Endothelial cell of umbilical vein (primary cell): ENCODE measurements around the gene OR52I2. TPM values are rescaled to one million over a fixed set of nuclear protein-coding genes. Genes with fewer than 3 reads are reported as not detected.

Experiments used
- BruUV-seq: library from RNA; stranded (reverse); fragments of 400-500 nt; replicated peaks from 2 replicates; lab custom pipeline; 2021; lab: Mats Ljungman, UMichigan
- CTCF ChIA-PET: fragments of 300-600, 350-600 bp; sonication (Branson Sonifier 250); formaldehyde crosslinking; loops from one replicate; lab custom pipeline; 2021; ENCODE audit warnings: antibody characterized with exemption, inconsistent platforms; lab: Charles Lee
- POLR2A ChIA-PET: fragments of 300-600, 350-600 bp; sonication (Branson Sonifier 250); formaldehyde crosslinking; loops from one replicate; lab custom pipeline; 2021; ENCODE audit warnings: antibody characterized with exemption, inconsistent platforms; lab: Charles Lee
- DNase-seq: peaks from one replicate; pipeline ENCODE4 v3.0.0-alpha.2; 2011; ENCODE audit warnings: low read depth, low spot score
- FAIRE-seq: peaks from 2 replicates; lab custom pipeline; 2011; peaks lifted over from hg19 to GRCh38; lab: Jason Lieb, UNC
- H2AFZ ChIP-seq: 2 replicates; pipeline ENCODE4 v1.6.0; 2012; ENCODE audit warnings: low read depth, low read length, control low read depth, inconsistent platforms
- H3K27ac ChIP-seq: 2 replicates; pipeline ENCODE4 v1.5.1; 2011; ENCODE audit warnings: low read depth, mild to moderate bottlenecking, control low read depth, low read length, moderate library complexity; ENCODE audit not compliant: insufficient read depth
- H3K27me3 ChIP-seq, 2 experiments: 2 replicates each; pipeline versions ENCODE4 v1.6.0 to v1.6.1; 2011; ENCODE audit warnings: low read length in 2 of 2, mixed read lengths in 1 of 2; ENCODE audit not compliant: control insufficient read depth in 2 of 2, insufficient read depth in 2 of 2
- H3K36me3 ChIP-seq, 2 experiments: 2 replicates in 1 of 2; 3 replicates in 1 of 2; pipeline ENCODE4 v1.5.1; 2011; ENCODE audit warnings: low read length in 2 of 2, mild to moderate bottlenecking in 1 of 2, moderate library complexity in 1 of 2; ENCODE audit not compliant: control insufficient read depth in 2 of 2, insufficient read depth in 2 of 2; ENCODE audit errors: extremely low read depth in 1 of 2
- H3K4me1 ChIP-seq: 3 replicates; pipeline ENCODE4 v1.5.1; 2011; ENCODE audit warnings: mild to moderate bottlenecking, low read length; ENCODE audit not compliant: control insufficient read depth, insufficient read depth; ENCODE audit errors: extremely low read depth
- H3K4me2 ChIP-seq: 2 replicates; pipeline ENCODE4 v1.6.1; 2011; ENCODE audit warnings: low read length, control low read depth, mixed read lengths; ENCODE audit not compliant: insufficient read depth
- H3K4me3 ChIP-seq, 3 experiments: fragments of 200-600 bp in 1 of 3; sonication (generic), shearing (Covaris generic) in 1 of 3; replicated peaks in 1 of 3; 2 replicates each; pipeline ENCODE4 v1.5.1; 2011 to 2016; ENCODE audit warnings: control low read depth in 3 of 3, low read length in 3 of 3, mild to moderate bottlenecking in 2 of 3, inconsistent platforms in 1 of 3, low read depth in 1 of 3, moderate library complexity in 1 of 3; ENCODE audit not compliant: insufficient read depth in 1 of 3
- H3K79me2 ChIP-seq: 2 replicates; pipeline ENCODE4 v1.6.0; 2012; ENCODE audit warnings: low read length, inconsistent platforms; ENCODE audit not compliant: control insufficient read depth, insufficient read depth
- H3K9ac ChIP-seq: replicated peaks from 2 replicates; pipeline ENCODE3; 2011; ENCODE audit warnings: low read length, control low read depth; ENCODE audit not compliant: insufficient read depth; ENCODE audit errors: extremely low read depth
- H3K9me1 ChIP-seq: replicated peaks from 3 replicates; pipeline ENCODE4 v1.6.0; 2011; ENCODE audit warnings: mild to moderate bottlenecking, low read length; ENCODE audit not compliant: control insufficient read depth, insufficient read depth; ENCODE audit errors: extremely low read depth
- H3K9me3 ChIP-seq: replicated peaks from 2 replicates; pipeline ENCODE4 v1.5.1; 2012; ENCODE audit warnings: low read length, inconsistent platforms; ENCODE audit not compliant: control insufficient read depth, insufficient read depth
- H4K20me1 ChIP-seq: replicated peaks from 2 replicates; pipeline ENCODE3; 2011; ENCODE audit warnings: mild to moderate bottlenecking, low read length; ENCODE audit not compliant: control insufficient read depth, insufficient read depth; ENCODE audit errors: extremely low read depth
- EZH2 ChIP-seq: IDR thresholded peaks from 2 replicates; pipeline ENCODE4 v1.6.1; 2012; ENCODE audit warnings: borderline replicate concordance, low read depth, mild to moderate bottlenecking, moderate library complexity, low read length, inconsistent platforms; ENCODE audit not compliant: severe bottlenecking
- FOS ChIP-seq: IDR thresholded peaks from 2 replicates; pipeline ENCODE4 v1.6.1; 2011; ENCODE audit warnings: mild to moderate bottlenecking, low read length, moderate library complexity, borderline replicate concordance; ENCODE audit not compliant: insufficient read depth
- GATA2 ChIP-seq: IDR thresholded peaks from 2 replicates; pipeline ENCODE4 v1.7.0; 2011; ENCODE audit warnings: low read depth, mild to moderate bottlenecking, moderate library complexity, mixed read lengths, low read length; ENCODE audit not compliant: insufficient read length, insufficient read depth
- JUN ChIP-seq: IDR thresholded peaks from 2 replicates; pipeline ENCODE4 v1.6.1; 2011; ENCODE audit warnings: borderline replicate concordance, low read depth; ENCODE audit not compliant: insufficient read length, insufficient read depth
- MAX ChIP-seq: IDR thresholded peaks from 2 replicates; pipeline ENCODE4 v1.6.1; 2011; ENCODE audit not compliant: insufficient read depth, insufficient read length
- MYC ChIP-seq: IDR thresholded peaks from one replicate; pipeline ENCODE4 v1.6.1; 2011; ENCODE audit warnings: mild to moderate bottlenecking, low read depth, low read length
- POLR2A ChIP-seq: IDR thresholded peaks from 2 replicates; pipeline ENCODE4 v1.6.1; 2012; ENCODE audit warnings: low read depth, mild to moderate bottlenecking, control low read depth, low read length
- POLR2AphosphoS5 ChIP-seq: IDR thresholded peaks from 2 replicates; pipeline ENCODE4 v1.6.1; 2012; ENCODE audit warnings: low read depth, mild to moderate bottlenecking, control low read depth, low read length, moderate library complexity; ENCODE audit not compliant: insufficient read depth
- dilution Hi-C: fragments of 300-500 bp; cut with MboI; formaldehyde crosslinking; loops from one replicate; pipeline ENCODE4 v1.15.0; 2019; ENCODE audit warnings: low sequenced_read_pairs; ENCODE audit not compliant: extremely low pct_ligation_motif_present
- intact Hi-C: fragments of 100-400 bp; cut with micrococcal nuclease; formaldehyde crosslinking; loops from one replicate; pipeline ENCODE4 v1.10.0; 2022
- polyA plus RNA-seq, 4 experiments: library from polyadenylated mRNA; depleted of rRNA in 3 of 4; stranded (reverse) in 3 of 4; unstranded in 1 of 4; fragments of >200 nt; gene quantifications; 2 replicates each; pipeline versions ENCODE4 v1.2.1 to v1.2.3, GENCODE V29; 2011 to 2012; ENCODE audit warnings: missing spikeins in 1 of 4
- total RNA-seq: library from RNA; stranded (reverse); gene quantifications from 2 replicates; pipeline ENCODE4 v1.2.3, GENCODE V29; 2021
- TF ChIP-seq, protein P1 (sequence below), 2 donors: IDR thresholded peaks; 1 replicate in 1 of 2; 2 replicates in 1 of 2; pipeline ENCODE4 v1.5.1; 2011; ENCODE audit warnings: low read length in 2 of 2, mild to moderate bottlenecking in 2 of 2, moderate library complexity in 2 of 2, control low read depth in 1 of 2, inconsistent platforms in 1 of 2, low read depth in 1 of 2; ENCODE audit not compliant: insufficient read depth in 1 of 2; ENCODE audit errors: extremely low read depth in 1 of 2

OR52I2 gene
- total and polyA plus RNA-seq, 2 donors (not counting 3 experiments of a cell fraction or from before 2014, with no cell fraction given): not detected

DNA sequence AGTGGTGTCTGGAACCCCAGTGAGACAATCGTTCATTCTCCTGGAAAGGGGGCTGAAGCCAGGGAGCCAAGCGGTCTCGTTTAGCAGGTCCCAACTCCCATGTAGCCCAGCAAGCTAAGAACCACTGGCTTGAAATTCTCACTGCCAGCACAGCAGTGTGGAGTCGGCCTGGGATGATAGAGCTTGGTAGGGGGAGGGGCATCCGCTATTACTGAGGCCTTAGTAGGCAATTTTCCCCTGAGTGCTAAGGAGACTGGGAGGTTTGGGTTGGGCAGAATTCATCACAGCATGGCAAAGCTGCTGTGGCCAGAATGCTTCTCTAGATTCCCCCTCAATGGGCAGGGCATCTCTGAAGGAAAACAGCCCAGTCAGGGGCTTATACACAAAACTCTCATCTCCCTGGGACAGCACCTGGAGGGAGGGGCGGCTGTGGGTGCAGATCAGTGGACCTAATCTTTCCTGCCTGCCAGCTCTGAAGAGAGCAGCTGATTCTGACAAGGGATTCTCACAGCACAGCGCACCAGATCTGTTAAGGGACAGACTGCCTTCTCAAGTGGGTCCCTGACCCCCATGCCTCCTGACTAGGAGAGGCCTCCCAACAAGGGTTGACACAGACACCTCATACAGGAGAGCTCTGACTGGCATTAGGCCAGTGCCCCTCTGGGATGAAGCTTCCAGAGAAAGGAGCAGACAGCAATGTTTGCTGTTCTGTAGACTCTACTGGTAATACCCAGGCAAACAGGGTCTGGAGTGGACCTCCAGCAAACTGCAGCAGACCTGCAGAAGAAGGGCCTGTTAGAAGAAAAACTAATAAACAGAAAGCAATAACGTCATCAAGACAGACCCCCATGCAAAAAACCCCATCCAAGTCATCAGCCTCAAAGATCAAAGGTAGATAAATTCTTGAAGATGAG is 21.8 kb upstream of the OR52I2 start:
- CTCF ChIA-PET: interaction anchor here (2.3 kb wide), 1 partner anchor 372 kb away, joined by 8 read pairs; no protein-coding TSS in a partner anchor
- Histone ChIP-seq H3K4me3 (no peak overlapping the region), H3K4me1 (no peaks in the 10 kb centered on the region), H3K9me3 (no peaks in the 10 kb centered on the region), H3K9ac (no peak overlapping the region), H3K9me1 (no peaks in the 10 kb centered on the region), H3K79me2 (no peaks in the 10 kb centered on the region), H3K4me2 (no peak overlapping the region), H3K27ac (no peak overlapping the region), H2AFZ (no peak overlapping the region), H3K27me3 (no peaks in the 10 kb centered on the region), H4K20me1 (no peaks in the 10 kb centered on the region), H3K36me3 (no peaks in the 10 kb centered on the region)
- no peak for DNase-seq
- POLR2A ChIA-PET: no interaction called here
- FAIRE-seq: no peak
- intact Hi-C loops: no loop called here
- no TSS peak for BruUV-seq
- no peak for TF ChIP-seq POLR2A
- no peak for TF ChIP-seq GATA2
- no peak for TF ChIP-seq EZH2
- no peak for TF ChIP-seq FOS
- TF ChIP-seq JUN: no peak
- dilution Hi-C loops: no loop called here

DNA sequence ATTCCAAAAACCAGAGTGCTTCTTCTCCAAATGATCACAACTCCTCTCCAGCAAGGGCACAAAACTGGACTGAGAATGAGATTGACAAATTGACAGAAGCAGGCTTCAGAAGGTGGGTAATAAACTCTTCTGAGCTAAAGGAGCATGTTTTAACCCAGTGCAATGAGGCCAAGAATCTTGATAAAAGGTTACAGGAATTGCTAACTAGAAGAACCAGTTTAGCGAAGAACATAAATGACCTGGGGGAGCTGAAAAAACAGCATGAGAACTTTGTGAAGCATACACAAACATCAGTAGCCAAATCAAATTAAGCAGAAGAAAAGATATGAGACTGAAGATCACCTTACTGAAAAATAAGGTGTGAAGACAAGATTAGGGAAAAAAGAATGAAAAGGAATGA is 21.1 kb upstream of the OR52I2 start:
- ChIA-PET CTCF (interaction anchor here (2.3 kb wide), 1 partner anchor 373 kb away, joined by 8 read pairs; no protein-coding TSS in a partner anchor), POLR2A (no interaction called here)
- FAIRE-seq (no peak), DNase-seq (no peak)
- Histone ChIP-seq H3K27ac (no peak overlapping the region), H3K9me1 (no peaks in the 10 kb centered on the region), H4K20me1 (no peaks in the 10 kb centered on the region), H3K4me1 (no peaks in the 10 kb centered on the region), H3K36me3 (no peaks in the 10 kb centered on the region), H3K4me3 (no peak overlapping the region), H3K9ac (no peak overlapping the region), H3K79me2 (no peaks in the 10 kb centered on the region), H3K4me2 (no peak overlapping the region), H2AFZ (no peak overlapping the region), H3K9me3 (no peaks in the 10 kb centered on the region), H3K27me3 (no peaks in the 10 kb centered on the region)
- intact Hi-C loops (no loop called here), dilution Hi-C loops (no loop called here)
- no TSS peak for BruUV-seq
- TF ChIP-seq MAX: no peak
- TF ChIP-seq, protein P1, sequence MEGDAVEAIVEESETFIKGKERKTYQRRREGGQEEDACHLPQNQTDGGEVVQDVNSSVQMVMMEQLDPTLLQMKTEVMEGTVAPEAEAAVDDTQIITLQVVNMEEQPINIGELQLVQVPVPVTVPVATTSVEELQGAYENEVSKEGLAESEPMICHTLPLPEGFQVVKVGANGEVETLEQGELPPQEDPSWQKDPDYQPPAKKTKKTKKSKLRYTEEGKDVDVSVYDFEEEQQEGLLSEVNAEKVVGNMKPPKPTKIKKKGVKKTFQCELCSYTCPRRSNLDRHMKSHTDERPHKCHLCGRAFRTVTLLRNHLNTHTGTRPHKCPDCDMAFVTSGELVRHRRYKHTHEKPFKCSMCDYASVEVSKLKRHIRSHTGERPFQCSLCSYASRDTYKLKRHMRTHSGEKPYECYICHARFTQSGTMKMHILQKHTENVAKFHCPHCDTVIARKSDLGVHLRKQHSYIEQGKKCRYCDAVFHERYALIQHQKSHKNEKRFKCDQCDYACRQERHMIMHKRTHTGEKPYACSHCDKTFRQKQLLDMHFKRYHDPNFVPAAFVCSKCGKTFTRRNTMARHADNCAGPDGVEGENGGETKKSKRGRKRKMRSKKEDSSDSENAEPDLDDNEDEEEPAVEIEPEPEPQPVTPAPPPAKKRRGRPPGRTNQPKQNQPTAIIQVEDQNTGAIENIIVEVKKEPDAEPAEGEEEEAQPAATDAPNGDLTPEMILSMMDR (IDR thresholded peaks at IDR 0.05; ENCODE audit: extremely low read depth in 1 of 2, insufficient read depth in 1 of 2, low read depth in 1 of 2, low read length in 2 of 2): no peak
- TF ChIP-seq GATA2: no peak
- no peak for TF ChIP-seq POLR2A
- no peak for TF ChIP-seq JUN
- TF ChIP-seq EZH2: no peak
- no peak for TF ChIP-seq MYC
- TF ChIP-seq FOS: no peak
- TF ChIP-seq POLR2AphosphoS5: no peak
